ENCODE measurements around the gene SMPD3.
A peak's percentile ranks its signal among the peaks of the same experiment; 100 is the strongest.

The SMPD3 gene

GRCh38 chr16:68371706-68372380, 76.5 kb downstream of the SMPD3 start:
- Histone ChIP-seq H3K9me2 (replicated peaks; ENCODE audit: low read depth, low read length) (no peaks in the 10 kb centered on the region), H3K4me3 (ENCODE audit: low read length, poor library complexity, severe bottlenecking) (no peak overlapping the region), H3K9ac (ENCODE audit: low read depth, low read length, poor library complexity, severe bottlenecking) (no peak overlapping the region), H3K9me3 (ENCODE audit: insufficient read depth, low read depth, low read length) (no peaks in the 10 kb centered on the region), H3K27me3 (ENCODE audit: insufficient read depth, low read length, poor library complexity, severe bottlenecking) (no peaks in the 10 kb centered on the region), H4K20me1 (ENCODE audit: insufficient read depth, low read length, poor library complexity, severe bottlenecking) (no peaks in the 10 kb centered on the region), H3K79me2 (ENCODE audit: insufficient read depth, low read length) (no peaks in the 10 kb centered on the region), H3K4me1 (ENCODE audit: insufficient read depth, low read length, poor library complexity, severe bottlenecking) (peaks cover 43% of the 10 kb centered on the region), H3K36me3 (ENCODE audit: insufficient read depth, low read length) (no peaks in the 10 kb centered on the region), H3F3A (ENCODE audit: low read depth) (0 out of 2 replicates have a peak, but pooled peaks cover 3% of the 10 kb centered on the region), H3K4me2 (ENCODE audit: low read depth, low read length, poor library complexity, severe bottlenecking) (no peak overlapping the region), H2AFZ (ENCODE audit: low read length) (no peak overlapping the region)
- TF ChIP-seq CTCF (conservative IDR thresholded peaks at IDR 0.05; ENCODE audit: low read length) = no peak
- no peak for TF ChIP-seq EZH2phosphoT487 (IDR thresholded peaks at IDR 0.05; ENCODE audit: borderline replicate concordance)

- Histone ChIP-seq H4K20me1 (ENCODE audit: insufficient read depth, low read length, poor library complexity, severe bottlenecking) (no peaks in the 10 kb centered on the region), H3K27me3 (ENCODE audit: insufficient read depth, low read length, poor library complexity, severe bottlenecking) (no peaks in the 10 kb centered on the region), H3K79me2 (ENCODE audit: insufficient read depth, low read length) (no peaks in the 10 kb centered on the region), H3K4me2 (ENCODE audit: low read depth, low read length, poor library complexity, severe bottlenecking) (no peak overlapping the region), H3K9ac (ENCODE audit: low read depth, low read length, poor library complexity, severe bottlenecking) (no peak overlapping the region), H3F3A (ENCODE audit: low read depth) (0 out of 2 replicates have a peak, but pooled peaks cover 3% of the 10 kb centered on the region), H3K9me3 (ENCODE audit: insufficient read depth, low read depth, low read length) (no peaks in the 10 kb centered on the region), H3K4me3 (ENCODE audit: low read length, poor library complexity, severe bottlenecking) (no peak overlapping the region), H2AFZ (ENCODE audit: low read length) (no peak overlapping the region), H3K4me1 (ENCODE audit: insufficient read depth, low read length, poor library complexity, severe bottlenecking) (peaks cover 43% of the 10 kb centered on the region), H3K36me3 (ENCODE audit: insufficient read depth, low read length) (no peaks in the 10 kb centered on the region), H3K9me2 (replicated peaks; ENCODE audit: low read depth, low read length) (no peaks in the 10 kb centered on the region)
- no peak for TF ChIP-seq CTCF (conservative IDR thresholded peaks at IDR 0.05; ENCODE audit: low read length)
- TF ChIP-seq EZH2phosphoT487 (IDR thresholded peaks at IDR 0.05; ENCODE audit: borderline replicate concordance) = no peak
These were observed 77.0 kb downstream of the SMPD3 start for GRCh38 chr16:68371276-68371651.

GRCh38 chr16:68370581-68371275, 77.6 kb downstream of the SMPD3 start:
- H3K9ac ChIP-seq (ENCODE audit: low read depth, low read length, poor library complexity, severe bottlenecking) = peak overlapping the region; percentile 60
- H3K9me3 ChIP-seq (ENCODE audit: insufficient read depth, low read depth, low read length) = no peaks in the 10 kb centered on the region
- H3F3A ChIP-seq (ENCODE audit: low read depth) = 0 out of 2 replicates have a peak, but pooled peaks cover 3% of the 10 kb centered on the region
- no peak overlapping the region for H3K4me3 ChIP-seq (ENCODE audit: low read length, poor library complexity, severe bottlenecking)
- peak overlapping the region; percentile 78 for H3K4me2 ChIP-seq (ENCODE audit: low read depth, low read length, poor library complexity, severe bottlenecking)
- no peaks in the 10 kb centered on the region for H3K36me3 ChIP-seq (ENCODE audit: insufficient read depth, low read length)
- no peaks in the 10 kb centered on the region for H3K9me2 ChIP-seq (replicated peaks; ENCODE audit: low read depth, low read length)
- H3K79me2 ChIP-seq (ENCODE audit: insufficient read depth, low read length) = no peaks in the 10 kb centered on the region
- no peak for TF ChIP-seq EZH2phosphoT487 (IDR thresholded peaks at IDR 0.05; ENCODE audit: borderline replicate concordance)
- no peaks in the 10 kb centered on the region for H4K20me1 ChIP-seq (ENCODE audit: insufficient read depth, low read length, poor library complexity, severe bottlenecking)
- H2AFZ ChIP-seq (ENCODE audit: low read length) = no peak overlapping the region
- peaks cover 46% of the 10 kb centered on the region for H3K4me1 ChIP-seq (ENCODE audit: insufficient read depth, low read length, poor library complexity, severe bottlenecking)
- no peaks in the 10 kb centered on the region for H3K27me3 ChIP-seq (ENCODE audit: insufficient read depth, low read length, poor library complexity, severe bottlenecking)

All from Loucy (cell line).